ENCODE results near the gene CHPT1.

DNA sequence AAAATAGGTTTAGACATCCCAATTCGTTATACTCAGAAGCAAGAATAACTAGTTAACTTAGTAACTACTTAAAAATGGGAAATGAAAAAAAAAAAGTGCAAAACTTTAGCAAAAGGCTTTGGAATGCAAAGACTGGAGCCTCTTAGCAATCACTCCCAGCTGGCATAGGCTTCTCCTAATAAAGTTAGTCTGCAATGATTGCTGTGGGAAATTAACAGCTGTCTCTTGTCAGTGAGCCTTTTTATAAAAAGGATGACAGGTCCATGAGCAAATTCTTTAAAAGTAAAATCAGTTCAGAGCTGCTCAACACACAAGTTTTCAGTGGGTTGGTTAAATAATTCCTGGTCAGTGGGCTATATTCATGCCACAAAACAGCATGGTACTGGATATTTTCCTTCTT, 49.2 kb downstream of the CHPT1 start:
- TF ChIP-seq CEBPG (CRISPR knock-in tag; IDR thresholded peaks at IDR 0.05) (no peak), CEBPG (tag; conservative IDR thresholded peaks at IDR 0.05 in 1 of 2, IDR thresholded peaks at IDR 0.05 in 1 of 2) (no peak), POLR2A (conservative IDR thresholded peaks at IDR 0.05) (no peak), BHLHE40 (IDR thresholded peaks at IDR 0.05; ENCODE audit: low read length) (no peak), KDM5B (IDR thresholded peaks at IDR 0.05; ENCODE audit: insufficient replicate concordance, low read depth, low read length) (no peak), ERF (CRISPR knock-in tag; IDR thresholded peaks at IDR 0.05) (no peak), DNMT1 (IDR thresholded peaks at IDR 0.05) (no peak)
- TF ChIP-seq, protein P1, sequence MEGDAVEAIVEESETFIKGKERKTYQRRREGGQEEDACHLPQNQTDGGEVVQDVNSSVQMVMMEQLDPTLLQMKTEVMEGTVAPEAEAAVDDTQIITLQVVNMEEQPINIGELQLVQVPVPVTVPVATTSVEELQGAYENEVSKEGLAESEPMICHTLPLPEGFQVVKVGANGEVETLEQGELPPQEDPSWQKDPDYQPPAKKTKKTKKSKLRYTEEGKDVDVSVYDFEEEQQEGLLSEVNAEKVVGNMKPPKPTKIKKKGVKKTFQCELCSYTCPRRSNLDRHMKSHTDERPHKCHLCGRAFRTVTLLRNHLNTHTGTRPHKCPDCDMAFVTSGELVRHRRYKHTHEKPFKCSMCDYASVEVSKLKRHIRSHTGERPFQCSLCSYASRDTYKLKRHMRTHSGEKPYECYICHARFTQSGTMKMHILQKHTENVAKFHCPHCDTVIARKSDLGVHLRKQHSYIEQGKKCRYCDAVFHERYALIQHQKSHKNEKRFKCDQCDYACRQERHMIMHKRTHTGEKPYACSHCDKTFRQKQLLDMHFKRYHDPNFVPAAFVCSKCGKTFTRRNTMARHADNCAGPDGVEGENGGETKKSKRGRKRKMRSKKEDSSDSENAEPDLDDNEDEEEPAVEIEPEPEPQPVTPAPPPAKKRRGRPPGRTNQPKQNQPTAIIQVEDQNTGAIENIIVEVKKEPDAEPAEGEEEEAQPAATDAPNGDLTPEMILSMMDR (IDR thresholded peaks at IDR 0.05 in 2 of 3, conservative IDR thresholded peaks at IDR 0.05 in 1 of 3; ENCODE audit: insufficient read depth in 2 of 3, low read depth in 1 of 3, low read length in 3 of 3): no peak

Data from K562 (cell line).